NCI-H460 (cell line): Measurements from ENCODE around the gene MLLT1. TPM values are rescaled to one million over a fixed set of nuclear protein-coding genes. Genes with fewer than 3 reads are reported as not detected.

Experiments used
- DNase-seq: peaks from one replicate; pipeline ENCODE4 v3.0.0-alpha.2; 2016; ENCODE audit warnings: low read depth; ENCODE audit errors: extremely low read depth
- total RNA-seq: library from RNA; depleted of rRNA; stranded (reverse); fragments of >200 nt; shearing (Covaris generic); gene quantifications from 2 replicates; pipeline ENCODE4 v1.2.3, GENCODE V29; 2014

MLLT1 gene
- total RNA-seq, 1 experiment from 2014 or later = 14.6 TPM

DNA sequence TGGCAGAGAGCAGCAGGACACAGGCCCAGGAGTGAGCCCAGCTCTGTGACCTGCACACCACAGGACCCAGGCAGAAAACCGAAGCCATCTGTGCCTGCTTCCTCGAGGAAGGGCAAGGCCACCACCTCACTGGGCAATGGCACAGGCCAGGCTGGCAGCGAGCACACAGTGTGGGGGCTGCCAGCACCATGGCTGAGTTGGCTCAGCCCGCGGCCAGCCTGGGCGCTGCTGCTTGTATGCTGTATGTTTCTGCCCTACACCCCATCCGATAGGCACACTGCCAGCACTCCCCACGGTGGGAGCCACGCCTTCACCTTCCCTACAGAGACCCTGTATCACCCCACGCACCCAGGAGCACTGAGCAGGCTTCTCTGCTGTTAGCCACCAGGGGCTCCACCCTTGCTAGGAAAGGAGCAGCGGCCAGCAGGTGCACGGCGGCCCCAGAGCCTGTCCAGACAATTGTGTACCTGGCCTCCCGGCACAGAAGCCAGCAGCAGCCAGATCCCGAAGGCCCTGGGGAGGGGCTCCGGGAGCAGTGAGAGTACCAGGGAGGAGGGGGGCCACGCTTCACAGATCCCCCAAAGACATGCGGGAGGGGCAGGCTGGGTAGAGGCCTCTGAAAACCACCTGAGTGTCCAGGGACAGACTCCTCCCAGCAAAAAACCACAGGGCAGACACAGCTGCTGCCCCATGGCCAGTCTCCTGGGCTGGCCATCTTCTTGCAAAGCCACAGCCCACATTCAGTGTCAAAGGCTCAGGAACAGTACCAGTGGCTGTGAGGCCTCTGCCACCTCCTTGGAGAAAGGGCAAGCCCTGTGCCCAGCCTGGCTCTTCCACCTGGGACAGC lies 56.1 kb downstream of the MLLT1 start:
- no peak for DNase-seq

DNA sequence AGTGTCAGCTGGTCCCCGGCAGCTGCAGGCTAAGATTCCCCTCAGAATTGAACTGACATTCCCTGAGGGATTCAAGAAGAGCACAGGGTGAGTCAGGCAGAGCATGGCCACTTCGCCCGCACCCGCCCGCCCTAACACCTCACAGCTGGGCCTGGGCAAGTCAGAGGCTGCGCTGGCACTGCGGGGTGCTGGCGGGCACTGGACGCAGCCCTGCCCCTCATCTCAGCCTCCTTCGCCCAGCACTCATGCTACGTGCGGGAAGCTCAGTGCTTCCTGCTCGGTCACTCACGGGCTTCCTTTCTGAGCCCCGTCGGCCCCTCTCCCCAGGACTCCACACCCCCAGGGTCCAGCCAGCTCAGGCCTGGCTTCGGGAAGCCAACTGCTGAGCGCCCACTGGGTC lies 56.9 kb downstream of the MLLT1 start:
- DNase-seq = no peak

DNA sequence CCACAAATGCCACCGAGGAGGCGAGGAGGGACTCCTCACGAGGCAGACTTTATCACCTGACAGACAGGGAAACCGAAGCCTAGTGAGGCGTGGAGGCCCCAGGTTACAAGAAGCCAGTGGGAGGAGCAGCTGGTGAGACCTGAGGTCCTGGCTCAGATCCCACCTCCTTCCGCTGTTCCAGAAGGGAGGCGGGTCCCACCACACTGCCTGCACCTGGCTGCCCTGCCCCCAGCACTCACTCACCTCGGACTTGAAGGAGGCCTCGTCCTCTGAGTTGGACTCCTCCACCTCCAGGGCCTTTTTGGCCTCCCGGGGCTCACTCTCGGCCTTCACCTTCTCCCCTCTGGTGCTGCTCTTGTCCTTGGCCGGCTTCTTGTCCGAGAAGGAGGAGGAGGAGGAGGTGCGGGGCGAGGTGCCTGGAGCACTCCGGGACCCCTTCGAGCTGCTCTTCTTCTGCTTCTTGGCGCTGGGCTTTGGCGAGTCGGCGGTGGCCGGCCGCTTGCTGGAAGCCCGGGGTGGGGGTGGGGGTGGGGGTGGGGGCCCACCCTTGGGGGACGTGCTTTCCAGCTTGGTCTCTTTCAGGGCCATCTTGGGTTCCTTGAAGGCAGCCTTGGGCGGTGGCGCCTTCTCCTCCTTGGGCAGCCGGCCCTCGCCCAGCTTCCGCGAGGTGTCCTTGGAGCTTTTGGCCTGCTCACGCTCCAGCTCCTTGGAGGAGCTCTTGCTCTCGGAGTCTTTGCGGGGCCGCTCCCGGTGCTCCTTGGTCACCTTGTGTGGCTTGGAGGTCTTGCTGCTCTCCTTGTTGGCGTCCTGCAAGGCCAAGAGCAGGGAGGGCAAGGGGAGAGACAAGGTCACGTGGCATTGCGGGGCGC lies 57.7 kb downstream of the MLLT1 start:
- DNase-seq = no peak

DNA sequence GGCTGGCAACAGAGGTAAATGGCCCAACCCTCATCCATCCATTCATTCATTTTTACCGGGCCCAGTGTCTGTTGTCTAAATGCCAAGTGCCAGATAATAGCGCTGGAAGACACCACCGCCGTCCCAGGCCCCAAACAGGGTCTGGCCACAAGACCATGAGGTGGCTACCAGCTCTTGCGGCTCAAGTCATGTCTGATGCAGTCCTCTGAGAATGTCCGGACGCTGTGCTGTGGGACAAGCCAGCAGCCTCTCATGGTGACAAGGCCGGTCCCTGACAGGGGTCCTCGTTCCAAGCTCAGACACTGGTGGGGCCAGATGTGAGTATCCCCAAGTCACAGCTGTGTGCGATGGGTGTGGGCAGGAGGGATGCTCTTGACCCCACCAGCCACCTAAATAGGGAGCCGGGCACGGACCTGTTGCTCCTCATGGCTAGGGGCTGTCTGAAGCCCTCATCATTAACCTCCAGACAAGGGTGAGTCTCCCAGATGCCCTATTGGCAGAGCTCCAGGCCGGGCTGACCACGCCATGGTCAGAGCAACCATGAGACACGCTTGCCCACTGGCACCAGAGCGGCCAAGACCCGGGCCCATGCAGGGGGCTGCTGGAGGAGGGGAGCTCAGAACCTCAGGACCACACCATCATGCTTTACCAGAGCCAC lies 58.4 kb downstream of the MLLT1 start:
- DNase-seq = no peak

DNA sequence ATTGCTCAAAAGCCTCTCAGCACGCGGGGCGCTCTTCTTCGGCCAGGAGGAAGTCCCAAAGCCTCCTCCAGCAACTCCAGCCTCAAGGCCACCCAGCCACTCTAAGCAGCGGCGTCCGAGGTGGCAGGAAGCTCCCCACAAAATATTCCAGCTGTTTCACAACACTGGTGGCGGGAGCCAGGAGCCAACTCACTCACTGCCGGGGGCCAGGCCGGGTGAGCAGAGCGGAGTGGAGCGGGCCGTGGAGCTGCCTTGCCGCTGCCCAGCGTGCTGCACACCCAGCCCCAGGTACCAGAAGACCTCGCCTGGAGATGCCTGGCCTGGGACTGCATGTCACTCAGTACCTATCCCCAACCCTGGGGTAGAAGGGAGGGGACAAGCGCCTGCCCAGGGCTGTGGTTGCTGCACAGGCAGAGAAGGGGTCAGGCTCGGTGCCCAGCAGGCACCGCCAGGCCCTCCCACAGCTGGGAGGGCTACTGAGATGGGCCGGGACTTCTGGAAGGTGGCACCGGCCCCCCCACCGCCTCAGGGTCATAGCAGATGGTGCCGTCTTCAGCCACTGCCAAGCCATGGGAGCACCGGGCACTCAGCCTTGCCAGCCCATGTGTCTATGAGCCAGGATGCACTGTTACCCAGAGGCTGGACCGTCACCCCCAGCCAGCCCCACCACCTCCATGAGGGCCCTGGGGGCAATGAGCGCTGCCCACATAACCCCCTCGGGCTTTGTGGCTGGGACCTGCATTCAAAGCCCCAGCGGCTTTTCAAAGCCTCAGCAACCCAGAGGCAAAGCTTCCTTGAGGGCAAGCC lies 59.2 kb downstream of the MLLT1 start:
- DNase-seq = no peak

DNA sequence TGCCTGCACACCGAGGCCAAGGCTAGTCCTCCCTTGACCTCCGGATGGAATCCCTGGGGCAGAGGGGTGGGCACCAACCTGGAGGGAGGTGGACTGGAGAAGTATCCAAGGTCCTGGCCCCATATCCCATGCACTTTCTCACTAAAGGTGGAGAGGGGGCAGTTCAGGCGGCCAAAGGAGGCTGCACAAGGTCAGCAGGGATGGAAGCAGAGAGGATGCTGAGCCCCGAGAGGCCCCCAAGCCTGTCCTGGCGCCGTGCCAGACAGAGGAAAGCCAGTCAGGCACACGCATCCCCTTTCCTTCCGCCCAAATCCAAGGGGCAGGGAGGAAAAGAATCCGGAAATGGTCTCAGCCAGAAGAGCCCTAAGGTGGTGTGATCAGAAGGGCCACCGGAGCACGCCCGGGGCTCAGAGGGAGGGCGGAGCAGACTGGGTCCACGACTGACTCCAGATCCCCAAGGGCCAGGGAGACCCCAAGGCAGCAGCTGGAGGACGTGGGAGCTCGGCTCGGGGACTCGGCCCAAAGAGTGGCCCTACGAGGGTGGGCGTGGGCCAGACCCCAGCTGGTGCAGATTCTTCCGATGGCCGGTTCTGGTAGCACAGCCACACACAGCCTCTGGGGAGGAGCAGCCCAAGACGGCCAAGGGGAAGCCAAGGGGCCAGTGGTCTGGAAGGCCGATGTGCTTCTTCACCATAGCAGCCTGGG lies 60.0 kb downstream of the MLLT1 start:
- no peak for DNase-seq

DNA sequence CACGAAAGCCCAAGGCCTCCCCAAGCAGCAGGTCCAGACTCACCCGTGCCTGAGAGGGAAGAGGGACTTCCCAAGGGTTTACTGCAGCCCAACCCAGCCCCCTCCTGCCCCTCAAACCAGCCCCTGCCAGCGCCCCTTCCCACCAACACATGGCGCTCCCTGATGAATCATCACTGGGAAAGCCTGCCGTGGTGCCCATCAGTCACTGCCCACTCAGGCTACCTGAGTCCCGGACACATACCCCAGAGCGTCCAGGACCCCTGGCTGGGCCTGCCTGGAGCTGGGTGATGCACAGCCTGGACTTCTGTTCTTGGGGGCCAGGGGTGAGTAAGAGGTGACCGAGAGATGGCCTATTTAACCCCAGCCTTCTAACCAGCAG lies 60.6 kb downstream of the MLLT1 start:
- no peak for DNase-seq

DNA sequence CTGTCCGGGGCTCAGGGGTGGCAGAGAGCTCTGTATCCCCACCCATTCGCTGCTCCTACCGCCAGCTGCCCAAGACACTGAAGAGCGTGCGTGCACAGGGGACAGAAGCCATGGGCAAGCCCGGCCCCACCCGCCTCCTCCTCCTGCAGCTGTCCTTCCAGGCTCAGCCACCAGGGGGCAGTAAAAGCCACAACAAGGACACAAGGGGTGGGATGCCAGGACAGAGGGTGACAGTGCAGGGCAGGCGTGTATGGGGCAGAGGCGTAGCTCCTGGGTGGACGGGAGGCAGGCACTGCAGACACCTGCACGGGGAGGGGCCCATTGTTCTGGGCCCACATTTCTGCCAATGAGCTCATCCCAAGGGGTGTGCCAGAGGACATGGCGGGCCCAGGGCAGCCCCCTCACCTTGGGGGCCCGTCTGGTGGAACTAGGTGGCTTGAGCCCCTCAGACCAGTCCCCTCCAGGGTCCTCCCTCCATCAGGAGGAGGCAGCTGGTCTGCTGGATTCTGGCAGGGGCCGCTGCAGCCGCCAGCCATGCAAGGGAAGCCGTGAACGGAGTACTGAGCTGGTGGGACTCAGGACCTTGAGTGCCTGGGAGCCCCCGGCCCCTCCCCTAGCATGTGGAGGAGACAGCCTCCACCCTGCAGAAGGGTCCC lies 61.2 kb downstream of the MLLT1 start:
- peak; percentile 73 for DNase-seq

DNA sequence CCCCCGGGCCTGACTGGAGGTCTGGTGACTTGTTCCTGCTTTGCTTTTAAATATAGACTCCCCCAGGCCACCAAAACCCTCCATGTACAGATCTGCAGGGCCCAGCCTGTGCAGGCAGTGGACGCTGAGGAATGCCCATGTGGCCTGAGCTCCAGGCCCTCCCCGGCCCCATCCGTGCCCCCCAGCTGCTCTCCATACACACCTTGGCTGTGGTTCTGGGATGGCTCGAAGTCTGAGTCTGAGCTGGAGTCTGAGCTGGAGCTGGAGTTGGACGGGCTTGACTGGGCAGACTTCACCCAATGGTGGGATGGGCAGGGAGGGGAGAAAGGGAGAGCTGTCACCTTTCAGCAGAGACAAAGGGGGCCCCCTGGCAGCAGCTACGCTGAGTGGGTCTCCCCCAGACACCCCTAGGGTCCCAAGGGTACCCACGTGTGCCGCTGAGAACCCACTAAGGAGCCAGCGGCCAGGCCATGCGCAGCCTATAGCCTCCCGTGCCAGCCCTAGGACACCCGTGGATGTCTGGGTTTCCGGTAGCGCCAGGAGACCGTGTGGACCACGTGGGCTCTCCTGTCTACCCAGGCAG lies 61.9 kb downstream of the MLLT1 start:
- DNase-seq = no peak

DNA sequence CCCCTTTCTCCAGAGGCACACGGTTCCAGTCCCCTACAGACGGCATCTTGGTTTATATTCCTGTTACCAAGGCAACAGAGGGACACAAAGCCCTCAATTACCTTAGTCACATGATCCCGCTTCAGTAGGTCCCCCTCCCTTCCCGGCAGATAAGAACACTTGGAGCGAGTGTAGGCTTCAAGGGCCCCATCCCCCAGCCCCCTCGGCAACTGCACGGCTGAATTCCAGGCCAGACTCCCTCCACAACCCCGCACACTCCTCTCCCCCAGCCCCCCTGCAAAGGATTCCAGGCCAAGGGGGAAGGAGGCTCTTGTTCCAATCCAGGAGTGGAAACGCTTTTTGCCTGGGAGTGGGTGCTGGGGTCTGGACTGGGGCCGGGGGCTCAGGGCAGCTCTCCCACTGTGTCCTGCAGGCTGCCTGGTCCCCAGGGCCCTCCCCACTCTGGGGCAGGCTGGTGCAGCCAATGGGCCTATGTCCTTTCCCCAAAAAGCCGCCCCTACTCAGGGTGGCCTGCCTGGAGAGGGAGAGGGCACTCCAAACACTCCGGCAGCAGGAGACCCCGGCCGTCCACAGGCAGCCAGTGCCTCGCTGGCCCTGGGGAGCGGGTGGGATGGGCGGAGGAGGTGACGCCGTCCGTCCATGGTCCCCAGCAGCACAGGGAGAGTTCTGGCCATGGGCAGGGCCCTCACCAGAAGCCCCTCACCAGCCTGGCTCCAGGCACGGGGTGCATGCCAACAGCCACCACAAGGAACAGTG lies 62.6 kb downstream of the MLLT1 start:
- no peak for DNase-seq

DNA sequence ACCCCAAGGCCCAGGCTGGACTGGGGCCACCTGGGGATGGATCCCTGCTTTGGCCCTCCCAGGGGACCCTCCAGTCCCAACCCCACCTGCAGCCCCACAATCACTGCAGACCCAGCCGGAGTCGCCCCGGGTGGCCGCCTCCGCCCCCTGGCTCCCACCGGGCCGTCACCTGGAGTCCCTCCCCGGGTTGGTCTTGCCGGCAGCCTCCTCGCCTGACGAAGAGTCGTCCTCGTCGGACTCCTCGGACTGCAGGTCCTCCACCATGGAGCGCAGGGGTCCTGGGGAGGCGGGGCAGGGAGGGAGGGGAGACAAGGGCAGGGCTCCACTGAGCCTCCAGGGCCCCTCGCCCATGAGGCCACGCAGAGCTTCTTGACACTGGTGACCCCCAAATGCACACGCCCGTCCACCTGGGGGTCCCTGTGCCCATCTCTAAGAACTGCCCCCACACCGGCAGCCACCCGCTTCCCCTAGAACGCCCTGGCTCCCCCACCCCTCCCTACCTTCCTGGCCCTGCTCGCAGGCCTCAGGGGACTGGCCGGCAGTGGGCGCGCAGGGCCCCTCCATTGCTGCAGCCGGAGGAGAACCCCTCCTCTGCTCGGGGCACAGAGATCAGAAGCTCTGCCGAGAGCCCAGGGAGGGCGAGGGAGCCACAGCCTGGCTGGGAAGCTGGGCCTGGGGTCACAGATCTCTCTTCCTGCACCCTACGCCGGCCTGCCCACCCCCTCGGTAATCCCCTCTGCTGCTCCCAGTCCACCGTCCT lies 63.4 kb downstream of the MLLT1 start:
- DNase-seq = no peak

DNA sequence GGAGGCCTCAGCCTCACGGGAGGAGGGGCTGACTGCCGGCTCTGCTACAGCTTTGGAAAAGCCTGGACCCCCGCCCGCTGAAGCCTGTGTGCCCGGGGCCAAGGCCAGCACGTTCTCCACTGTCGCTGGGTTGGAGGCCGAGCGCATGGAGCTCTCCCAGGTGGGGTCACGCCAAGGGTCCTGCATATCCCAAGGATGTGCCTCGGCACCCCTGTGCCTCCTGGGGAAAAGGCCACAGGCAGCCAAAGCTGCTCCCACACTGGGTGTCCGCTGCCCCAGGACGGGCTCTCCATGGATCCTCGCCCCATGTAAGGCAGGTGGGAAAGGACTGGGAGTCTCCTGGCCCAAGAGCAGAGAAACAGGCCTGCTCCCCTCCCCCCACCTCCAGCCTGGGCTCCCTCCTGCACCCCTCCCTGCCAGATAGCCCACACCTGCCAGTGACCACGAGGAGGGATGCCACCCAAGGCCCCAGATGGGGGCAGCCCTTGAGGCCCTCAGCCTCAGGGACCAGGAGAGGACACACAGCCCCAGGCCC lies 64.0 kb downstream of the MLLT1 start:
- no peak for DNase-seq

DNA sequence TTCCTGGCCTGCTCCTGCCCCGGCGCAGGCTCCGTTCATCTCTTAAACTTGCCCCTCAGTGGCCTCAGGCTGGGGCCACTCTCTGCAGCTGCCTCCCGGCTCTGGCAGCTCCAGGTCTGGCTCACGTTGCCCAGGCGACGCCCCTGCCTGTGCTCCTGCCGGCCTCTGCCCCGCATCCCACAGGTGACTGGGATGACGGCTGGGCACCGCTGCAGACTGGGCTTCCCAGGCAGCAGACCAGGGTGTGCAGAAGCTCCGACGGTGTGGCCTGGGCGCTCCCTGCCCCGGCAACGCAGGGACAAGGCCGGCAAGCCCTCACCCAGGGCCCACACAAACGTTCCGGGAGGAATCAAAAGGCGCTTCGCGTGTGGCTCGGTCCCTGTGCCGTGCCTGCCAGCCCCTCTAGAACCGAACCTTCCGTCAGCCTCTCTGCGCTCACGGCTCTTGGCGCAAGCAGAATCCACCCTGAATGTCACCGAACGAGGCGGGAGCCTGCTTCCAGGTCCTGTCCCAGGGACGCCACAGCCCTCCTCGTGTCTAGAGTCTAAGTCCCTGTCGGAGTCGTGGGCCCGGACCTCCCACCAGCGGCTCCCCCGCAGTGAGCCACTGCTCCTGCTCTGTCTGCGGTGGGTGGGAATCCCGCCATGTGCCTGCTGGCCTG lies 64.8 kb downstream of the MLLT1 start:
- no peak for DNase-seq

DNA sequence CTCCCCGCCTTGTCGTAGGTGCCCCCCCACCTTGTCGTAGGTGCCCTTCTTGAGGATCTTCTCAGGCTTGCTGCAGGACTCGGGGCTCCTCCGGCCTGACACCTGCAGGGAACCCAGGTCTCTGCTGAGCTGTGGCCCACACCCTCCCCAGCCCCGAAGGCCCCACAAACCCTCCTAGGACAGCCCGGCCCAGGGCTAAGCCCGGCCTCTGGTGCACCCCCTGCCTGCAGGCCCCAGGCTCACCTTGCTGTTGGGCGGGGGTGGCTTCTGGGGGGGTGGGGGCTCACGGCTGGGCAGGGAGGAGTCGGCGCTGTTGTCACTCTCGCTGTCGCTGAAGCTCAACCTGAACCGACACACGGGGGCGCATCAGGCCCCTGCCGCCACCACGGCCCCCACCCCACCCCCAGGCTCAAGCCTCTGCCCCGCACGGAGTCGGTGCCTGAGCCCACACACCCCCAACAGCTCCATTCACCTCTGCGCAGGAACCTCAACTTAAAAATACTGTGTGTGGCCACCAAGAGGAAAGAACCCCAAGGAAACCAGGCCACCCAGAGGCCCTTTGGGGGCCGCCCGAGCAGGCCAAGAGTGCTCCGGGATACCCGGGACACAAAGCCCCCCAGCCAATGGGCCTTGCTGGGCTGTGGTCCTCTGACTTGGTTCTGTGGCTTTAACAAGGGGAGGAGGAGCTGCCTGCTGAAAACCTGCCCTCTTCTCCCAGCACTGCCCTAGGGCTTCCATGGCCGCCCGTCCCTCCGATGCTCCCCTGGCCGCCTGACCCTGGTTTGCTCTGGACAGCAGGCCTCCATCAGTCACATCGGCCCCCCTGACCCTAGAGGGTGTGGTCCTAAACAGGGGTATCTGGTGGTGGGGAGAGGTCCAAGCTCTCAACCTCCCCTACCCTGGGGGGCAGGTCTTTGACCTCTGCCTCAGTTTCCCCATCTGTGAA lies 65.8 kb downstream of the MLLT1 start:
- DNase-seq = no peak

DNA sequence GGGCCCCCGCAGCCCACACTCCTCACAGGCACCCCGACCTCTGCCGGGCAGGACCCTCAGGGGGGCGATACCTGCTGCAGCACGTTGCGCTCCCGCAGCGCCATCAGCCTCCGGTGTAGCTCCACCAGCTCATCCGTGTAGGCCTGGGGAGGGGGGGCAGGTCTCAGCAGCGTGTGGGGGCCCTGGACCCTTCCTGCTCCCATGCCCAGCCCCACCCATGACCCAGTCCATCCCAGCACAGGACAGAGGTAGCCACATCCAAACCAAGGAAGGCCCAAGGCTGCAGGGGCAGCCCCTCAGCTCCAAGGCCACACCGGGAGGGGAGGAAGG lies 66.5 kb downstream of the MLLT1 start:
- DNase-seq = no peak
